GM21447 (cell line): ENCODE data around the gene ASIC4.

Source experiments
- ATAC-seq: cut with Tn5 transposase; IDR thresholded peaks from one replicate; pipeline ENCODE4 v1.9.1; 2021; ENCODE audit not compliant: unreplicated experiment

The ASIC4 gene, protein sequence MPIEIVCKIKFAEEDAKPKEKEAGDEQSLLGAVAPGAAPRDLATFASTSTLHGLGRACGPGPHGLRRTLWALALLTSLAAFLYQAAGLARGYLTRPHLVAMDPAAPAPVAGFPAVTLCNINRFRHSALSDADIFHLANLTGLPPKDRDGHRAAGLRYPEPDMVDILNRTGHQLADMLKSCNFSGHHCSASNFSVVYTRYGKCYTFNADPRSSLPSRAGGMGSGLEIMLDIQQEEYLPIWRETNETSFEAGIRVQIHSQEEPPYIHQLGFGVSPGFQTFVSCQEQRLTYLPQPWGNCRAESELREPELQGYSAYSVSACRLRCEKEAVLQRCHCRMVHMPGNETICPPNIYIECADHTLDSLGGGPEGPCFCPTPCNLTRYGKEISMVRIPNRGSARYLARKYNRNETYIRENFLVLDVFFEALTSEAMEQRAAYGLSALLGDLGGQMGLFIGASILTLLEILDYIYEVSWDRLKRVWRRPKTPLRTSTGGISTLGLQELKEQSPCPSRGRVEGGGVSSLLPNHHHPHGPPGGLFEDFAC

GRCh38 chr2:219514196-219514761, at the start of gene ASIC4:
Gene ASIC4, plus strand, starts transcription at chr2:219514482. Its CDS starts 243 bp downstream, at chr2:219514725.
- ATAC-seq: no peak

- ATAC-seq: no peak
Observed at GRCh38 chr2:219465659-219466561, 48.4 kb upstream of the ASIC4 start.

DNA sequence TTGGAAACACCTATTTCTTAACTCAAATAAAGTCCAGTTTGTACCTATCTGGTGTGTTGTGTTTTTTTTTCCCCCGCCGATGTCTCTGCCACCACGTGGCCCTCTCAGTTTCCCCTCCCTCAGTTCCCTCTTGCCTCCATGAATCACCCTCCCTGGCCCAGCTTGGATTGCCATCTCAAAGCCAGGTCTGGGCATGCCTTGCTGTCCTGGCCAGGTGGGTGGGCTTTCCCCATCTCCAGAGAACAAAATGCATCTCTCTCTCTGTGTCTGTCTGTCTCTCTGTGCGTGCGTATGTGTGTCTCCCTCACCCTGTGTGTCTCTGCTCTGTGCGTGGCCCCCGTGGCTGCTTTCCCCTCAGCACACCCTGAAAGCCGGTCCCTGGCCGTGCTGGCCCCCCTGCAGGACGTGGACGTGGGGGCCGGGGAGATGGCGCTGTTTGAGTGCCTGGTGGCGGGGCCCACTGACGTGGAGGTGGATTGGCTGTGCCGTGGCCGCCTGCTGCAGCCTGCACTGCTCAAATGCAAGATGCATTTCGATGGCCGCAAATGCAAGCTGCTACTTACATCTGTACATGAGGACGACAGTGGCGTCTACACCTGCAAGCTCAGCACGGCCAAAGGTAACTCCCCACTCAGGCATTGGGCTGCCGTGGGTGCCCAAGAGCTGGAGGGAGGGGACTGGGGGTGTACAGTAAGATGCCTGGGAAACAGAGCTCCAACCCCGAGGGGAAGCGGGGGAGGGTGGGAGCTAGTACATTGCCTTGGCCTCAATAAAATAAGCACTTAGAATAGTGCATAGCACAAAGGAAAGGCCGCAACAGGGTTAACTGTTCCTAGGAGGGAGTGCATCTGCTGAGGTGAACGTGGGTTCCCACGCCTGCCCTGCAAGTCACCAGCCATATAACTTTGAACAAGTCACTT, 47.2 kb upstream of the ASIC4 start:
- ATAC-seq: no peak

DNA sequence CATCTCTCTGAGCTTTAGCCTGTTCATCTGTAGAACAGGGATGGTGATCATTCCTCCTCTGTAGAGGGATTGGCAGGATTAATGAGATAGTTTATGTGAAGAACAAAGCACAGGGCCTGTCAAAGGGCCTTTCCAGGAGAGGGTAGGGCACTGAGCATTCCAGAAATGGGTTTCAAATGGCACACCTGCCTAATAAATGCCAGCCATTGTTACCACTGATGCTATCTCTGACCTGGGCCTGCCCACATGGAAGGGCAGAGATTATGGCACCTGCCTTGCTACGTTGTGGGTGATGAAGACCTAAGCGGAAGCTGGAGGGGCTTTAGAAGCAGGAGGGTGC, 46.6 kb upstream of the ASIC4 start:
- no peak for ATAC-seq

GRCh38 chr2:219468410-219469185, 45.7 kb upstream of the ASIC4 start:
- no peak for ATAC-seq

DNA sequence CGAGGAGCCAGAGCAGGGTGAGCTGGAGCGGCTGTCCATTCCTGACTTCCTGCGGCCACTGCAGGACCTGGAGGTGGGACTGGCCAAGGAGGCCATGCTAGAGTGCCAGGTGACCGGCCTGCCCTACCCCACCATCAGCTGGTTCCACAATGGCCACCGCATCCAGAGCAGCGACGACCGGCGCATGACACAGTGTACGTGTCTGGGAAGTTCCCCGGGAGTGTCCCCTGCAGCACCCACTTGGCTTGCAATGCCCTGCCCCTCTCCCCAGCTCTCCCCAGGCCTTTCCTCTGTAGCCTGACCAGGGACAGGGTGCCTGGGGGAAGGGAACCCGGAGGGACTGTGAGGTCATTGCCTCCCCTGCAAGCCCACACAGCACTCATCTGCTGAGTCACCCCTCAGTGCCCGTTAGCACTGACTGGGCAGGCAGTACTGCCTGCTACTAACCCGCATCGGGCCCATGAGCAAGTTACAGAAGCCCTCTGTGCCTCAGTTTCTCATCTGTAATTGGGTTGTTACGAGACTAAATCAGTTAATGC, 45.0 kb upstream of the ASIC4 start:
- ATAC-seq: no peak

DNA sequence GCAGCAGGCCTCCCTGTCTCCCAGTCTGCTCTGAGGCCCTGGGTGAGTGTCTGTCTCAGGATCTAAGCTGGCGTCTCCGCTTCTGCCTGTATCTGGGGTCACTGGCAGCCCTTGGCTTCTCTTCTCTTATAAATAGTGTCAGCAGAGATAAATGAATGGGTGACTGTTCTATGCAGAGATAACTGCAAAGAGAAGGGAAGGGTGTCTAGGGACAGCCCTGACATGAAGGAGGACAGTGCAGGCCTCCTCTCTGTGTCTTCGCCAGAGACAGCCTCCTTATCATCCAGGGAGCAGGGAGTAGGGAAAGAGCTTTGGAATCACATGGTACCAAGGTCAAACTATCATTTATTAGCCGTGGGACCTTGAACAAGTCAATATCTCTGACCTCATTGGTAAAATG, 43.9 kb upstream of the ASIC4 start:
- no peak for ATAC-seq

DNA sequence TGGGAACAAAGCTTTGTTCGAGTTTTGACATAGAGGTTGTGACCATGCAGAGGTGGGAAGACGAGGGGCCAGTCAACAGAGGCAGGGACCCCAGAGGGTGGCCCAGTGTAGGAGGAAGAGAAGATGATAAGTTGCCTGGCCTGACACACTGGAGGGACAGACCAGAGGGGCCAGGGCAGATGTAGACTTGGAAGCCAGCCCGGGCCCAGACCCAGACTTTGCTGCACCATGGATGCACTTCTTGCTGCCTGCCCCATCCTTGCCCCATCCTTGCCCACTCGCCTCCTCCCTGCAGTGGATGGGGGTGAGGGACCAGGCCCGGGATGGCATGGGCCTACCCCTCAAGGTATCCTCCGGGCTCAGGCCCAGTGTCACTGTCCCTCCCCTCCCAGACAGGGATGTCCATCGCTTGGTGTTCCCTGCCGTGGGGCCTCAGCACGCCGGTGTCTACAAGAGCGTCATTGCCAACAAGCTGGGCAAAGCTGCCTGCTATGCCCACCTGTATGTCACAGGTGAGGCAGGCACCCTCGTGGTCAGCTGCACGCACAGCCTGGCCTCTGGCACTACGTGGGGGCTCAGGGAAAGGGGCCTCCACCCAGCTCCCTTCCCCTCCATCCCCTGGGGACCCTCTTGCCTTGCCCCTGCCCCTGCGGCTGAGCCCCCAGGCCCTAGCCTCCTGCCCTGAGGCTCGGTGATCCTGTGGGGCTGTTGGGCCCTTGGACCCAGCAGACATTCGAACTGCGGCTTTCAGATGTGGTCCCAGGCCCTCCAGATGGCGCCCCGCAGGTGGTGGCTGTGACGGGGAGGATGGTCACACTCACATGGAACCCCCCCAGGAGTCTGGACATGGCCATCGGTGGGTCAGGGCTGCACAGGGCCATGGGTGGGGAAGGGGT, 42.6 kb upstream of the ASIC4 start:
- no peak for ATAC-seq

DNA sequence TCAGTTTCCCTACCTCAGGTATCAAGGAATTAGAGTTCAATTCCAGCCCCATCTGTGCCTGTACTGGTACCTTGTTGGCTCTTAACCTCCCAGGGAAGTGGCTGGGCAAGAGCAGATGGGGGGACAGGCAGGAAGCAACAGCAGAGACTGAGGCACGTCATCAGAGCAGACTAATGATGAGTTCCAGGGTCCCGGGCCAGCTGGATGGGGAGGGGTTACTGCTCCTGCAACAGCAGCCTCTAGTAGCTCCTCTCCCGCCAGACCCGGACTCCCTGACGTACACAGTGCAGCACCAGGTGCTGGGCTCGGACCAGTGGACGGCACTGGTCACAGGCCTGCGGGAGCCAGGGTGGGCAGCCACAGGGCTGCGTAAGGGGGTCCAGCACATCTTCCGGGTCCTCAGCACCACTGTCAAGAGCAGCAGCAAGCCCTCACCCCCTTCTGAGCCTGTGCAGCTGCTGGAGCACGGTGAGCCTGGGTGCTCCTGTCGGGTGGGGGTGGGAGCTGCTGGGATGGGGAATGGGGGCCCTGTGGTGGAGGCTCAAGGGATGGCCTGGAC, 41.6 kb upstream of the ASIC4 start:
- no peak for ATAC-seq

DNA sequence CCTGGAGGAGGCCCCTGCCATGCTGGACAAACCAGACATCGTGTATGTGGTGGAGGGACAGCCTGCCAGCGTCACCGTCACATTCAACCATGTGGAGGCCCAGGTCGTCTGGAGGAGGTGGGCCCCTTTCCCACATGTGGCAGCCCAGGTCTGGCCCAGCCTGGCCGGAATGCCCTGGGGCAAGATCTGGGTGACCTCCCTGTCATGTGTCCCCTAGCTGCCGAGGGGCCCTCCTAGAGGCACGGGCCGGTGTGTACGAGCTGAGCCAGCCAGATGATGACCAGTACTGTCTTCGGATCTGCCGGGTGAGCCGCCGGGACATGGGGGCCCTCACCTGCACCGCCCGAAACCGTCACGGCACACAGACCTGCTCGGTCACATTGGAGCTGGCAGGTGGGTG, 40.8 kb upstream of the ASIC4 start:
- ATAC-seq: no peak

DNA sequence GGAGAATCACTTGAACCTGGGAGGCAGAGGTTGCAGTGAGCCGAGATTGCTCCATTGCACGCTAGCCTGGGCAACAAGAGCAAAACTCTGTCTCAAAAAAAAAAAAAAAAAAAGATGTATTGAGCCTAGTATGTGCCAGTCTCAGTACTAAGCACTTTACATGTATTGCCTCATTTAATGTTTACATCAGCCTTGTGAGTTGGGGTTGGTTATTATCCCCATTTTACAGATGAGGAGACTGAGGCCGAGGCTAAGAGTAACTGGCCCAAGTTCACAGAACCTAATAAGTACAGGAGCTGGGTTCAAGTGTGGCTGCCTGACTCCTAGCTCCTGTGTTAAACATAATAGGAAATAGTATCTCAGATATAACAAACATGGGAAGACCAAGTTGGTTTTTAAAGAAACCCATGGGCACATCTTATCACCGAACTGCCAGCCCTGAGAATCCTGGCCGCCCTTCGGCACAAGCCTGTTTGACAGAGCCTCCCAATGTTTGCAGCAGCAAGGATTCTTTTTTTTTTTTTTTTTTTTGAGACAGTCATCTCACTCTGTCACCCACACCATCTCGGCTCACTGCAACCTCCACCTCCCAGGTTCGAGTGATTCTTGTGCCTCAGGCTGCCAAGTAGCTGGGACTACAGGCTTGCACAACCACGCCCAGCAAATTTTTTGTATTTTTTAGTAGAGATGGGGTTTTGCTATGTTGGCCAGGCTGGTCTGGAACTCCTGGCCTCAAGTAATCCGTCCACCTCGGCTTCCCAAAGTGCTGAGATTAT, 39.8 kb upstream of the ASIC4 start:
- no peak for ATAC-seq

- no peak for ATAC-seq
Observed at GRCh38 chr2:219475278-219475677, 39.0 kb upstream of the ASIC4 start.

DNA sequence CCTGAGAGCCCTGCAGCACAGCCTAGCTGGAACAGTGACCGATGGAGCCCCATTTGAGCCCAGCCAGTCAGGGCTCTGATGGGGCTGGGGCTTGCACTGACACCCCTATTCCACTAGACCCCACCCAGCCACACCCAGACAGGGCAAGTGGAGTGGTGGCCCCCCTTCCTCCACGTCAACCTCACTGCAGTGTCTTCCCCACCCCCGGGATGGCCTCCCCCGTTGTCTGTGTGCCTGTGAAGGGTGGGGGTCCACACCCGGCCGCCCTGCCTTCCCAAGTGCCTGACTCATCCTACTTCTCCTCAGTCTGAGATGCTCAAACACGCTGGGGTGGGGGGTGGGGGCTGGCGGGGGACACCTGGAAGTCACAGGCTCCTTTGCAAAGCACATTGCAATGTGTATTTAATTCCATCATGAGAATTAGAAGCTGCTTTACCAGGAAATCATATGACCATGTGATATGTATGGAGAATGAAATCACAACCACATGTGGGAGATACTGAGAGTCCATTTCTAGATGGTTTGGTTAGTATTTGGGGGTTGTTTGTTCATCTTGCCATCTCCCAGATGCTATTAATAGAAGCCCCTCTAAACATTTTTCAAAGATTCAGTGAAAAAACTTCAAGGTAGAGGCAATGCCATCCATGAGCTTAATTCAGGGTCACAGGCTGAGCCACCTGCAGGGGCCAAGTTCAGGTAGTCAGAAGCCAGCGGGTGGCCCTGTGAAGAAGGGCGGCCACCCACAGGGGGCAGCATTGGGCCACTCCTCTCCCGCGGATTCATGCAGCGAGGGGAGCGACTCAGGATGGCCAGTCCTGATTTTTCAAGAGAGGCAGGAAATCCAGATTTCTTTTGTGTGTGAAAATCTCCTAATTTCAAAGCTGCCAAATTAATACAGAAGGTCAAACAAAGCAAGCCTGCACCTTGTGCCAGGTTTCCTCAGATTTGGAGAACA, 38.3 kb upstream of the ASIC4 start:
- ATAC-seq: no peak

- ATAC-seq: no peak
Observed at GRCh38 chr2:219476652-219477151, 37.6 kb upstream of the ASIC4 start.

GRCh38 chr2:219477179-219477578, 37.1 kb upstream of the ASIC4 start:
- no peak for ATAC-seq

GRCh38 chr2:219477815-219478214, 36.5 kb upstream of the ASIC4 start:
- ATAC-seq: no peak
